Breast epithelium (tissue), 4 donors: Measurements from ENCODE around the gene IDI2. TPM values are rescaled to one million over a fixed set of nuclear protein-coding genes. Genes with fewer than 3 reads are reported as not detected.

Experiments used
- DNase-seq, 2 donors: peaks; one replicate each; pipeline ENCODE4 v3.0.0-alpha.2; 2019; ENCODE audit warnings: low spot score in 2 of 2
- H3K27ac ChIP-seq, 2 donors: fragments of 200-600 bp; sonication (generic) in 1 of 2; one replicate each; pipeline ENCODE4 v1.5.1; 2016 to 2019; ENCODE audit warnings: mild to moderate bottlenecking in 1 of 2
- H3K27me3 ChIP-seq, 2 donors: fragments of 200-600 bp; sonication (generic) in 1 of 2; one replicate each; pipeline versions ENCODE4 v1.5.1 to v1.6.0; 2017 to 2019; ENCODE audit warnings: control low read depth in 1 of 2, mild to moderate bottlenecking in 1 of 2
- H3K36me3 ChIP-seq: fragments of 200-600 bp; one replicate; pipeline ENCODE4 v1.5.1; 2019
- H3K4me1 ChIP-seq, 2 donors: fragments of 200-600 bp; sonication (generic); one replicate each; pipeline ENCODE4 v1.5.1; 2016 to 2019; ENCODE audit warnings: control low read depth in 1 of 2
- H3K4me3 ChIP-seq, 3 donors: fragments of 200-600 bp; sonication (generic); 1 replicate in 2 of 3; 2 replicates in 1 of 3; pipeline ENCODE4 v1.5.1; 2016 to 2019; ENCODE audit warnings: mild to moderate bottlenecking in 3 of 3, moderate library complexity in 2 of 3
- H3K9me3 ChIP-seq, 2 donors: fragments of 200-600 bp; sonication (generic) in 1 of 2; one replicate each; pipeline ENCODE4 v1.5.1; 2016 to 2019; ENCODE audit warnings: control low read depth in 1 of 2
- POLR2A ChIP-seq: fragments of 450-650 bp; IDR thresholded peaks from one replicate; pipeline ENCODE4 v1.6.1; 2016; ENCODE audit warnings: antibody characterized with exemption, mild to moderate bottlenecking, moderate library complexity
- POLR2AphosphoS5 ChIP-seq, 3 donors: sonication (generic); formaldehyde crosslinking; IDR thresholded peaks; one replicate each; pipeline ENCODE4 v1.6.1; 2017; ENCODE audit warnings: antibody characterized with exemption in 3 of 3
- intact Hi-C: fragments of 100-400 bp; cut with DNase I; formaldehyde crosslinking; loops from one replicate; pipeline ENCODE4 v1.15.1; 2023; ENCODE audit warnings: low total_unique reads
- total RNA-seq, 3 donors: library from RNA; depleted of rRNA; stranded (reverse); fragments of >200 nt; gene quantifications; one replicate each; pipeline ENCODE4 v1.1.0, GENCODE V29; 2016
- TF ChIP-seq, protein P1 (sequence below), 3 donors: fragments of 450-650 bp; IDR thresholded peaks; one replicate each; pipeline ENCODE4 v1.5.1; 2016 to 2017; ENCODE audit warnings: antibody characterized with exemption in 3 of 3, mild to moderate bottlenecking in 3 of 3, moderate library complexity in 3 of 3

The IDI2 gene
- total RNA-seq, 3 donors from 2014 or later: not detected

- Histone ChIP-seq H3K4me3 (peak overlapping the region; percentile 64 to 89 (median 83)), H3K27me3 (no peaks in the 10 kb centered on the region), H3K4me1 (peaks cover 0 to 14% of the 10 kb centered on the region in 2 donors), H3K27ac (peak overlapping the region; percentile 98 to 99), H3K9me3 (no peaks in the 10 kb centered on the region), H3K36me3 (no peaks in the 10 kb centered on the region)
- intact Hi-C loops: no loop called here
- TF ChIP-seq POLR2AphosphoS5 (IDR thresholded peaks at IDR 0.05): no peak
- no peak for TF ChIP-seq POLR2A
- TF ChIP-seq, protein P1, sequence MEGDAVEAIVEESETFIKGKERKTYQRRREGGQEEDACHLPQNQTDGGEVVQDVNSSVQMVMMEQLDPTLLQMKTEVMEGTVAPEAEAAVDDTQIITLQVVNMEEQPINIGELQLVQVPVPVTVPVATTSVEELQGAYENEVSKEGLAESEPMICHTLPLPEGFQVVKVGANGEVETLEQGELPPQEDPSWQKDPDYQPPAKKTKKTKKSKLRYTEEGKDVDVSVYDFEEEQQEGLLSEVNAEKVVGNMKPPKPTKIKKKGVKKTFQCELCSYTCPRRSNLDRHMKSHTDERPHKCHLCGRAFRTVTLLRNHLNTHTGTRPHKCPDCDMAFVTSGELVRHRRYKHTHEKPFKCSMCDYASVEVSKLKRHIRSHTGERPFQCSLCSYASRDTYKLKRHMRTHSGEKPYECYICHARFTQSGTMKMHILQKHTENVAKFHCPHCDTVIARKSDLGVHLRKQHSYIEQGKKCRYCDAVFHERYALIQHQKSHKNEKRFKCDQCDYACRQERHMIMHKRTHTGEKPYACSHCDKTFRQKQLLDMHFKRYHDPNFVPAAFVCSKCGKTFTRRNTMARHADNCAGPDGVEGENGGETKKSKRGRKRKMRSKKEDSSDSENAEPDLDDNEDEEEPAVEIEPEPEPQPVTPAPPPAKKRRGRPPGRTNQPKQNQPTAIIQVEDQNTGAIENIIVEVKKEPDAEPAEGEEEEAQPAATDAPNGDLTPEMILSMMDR (IDR thresholded peaks at IDR 0.05): no peak
- no peak for DNase-seq
Measured at GRCh38 chr10:1047937-1048336, 22.3 kb upstream of the IDI2 start.

DNA sequence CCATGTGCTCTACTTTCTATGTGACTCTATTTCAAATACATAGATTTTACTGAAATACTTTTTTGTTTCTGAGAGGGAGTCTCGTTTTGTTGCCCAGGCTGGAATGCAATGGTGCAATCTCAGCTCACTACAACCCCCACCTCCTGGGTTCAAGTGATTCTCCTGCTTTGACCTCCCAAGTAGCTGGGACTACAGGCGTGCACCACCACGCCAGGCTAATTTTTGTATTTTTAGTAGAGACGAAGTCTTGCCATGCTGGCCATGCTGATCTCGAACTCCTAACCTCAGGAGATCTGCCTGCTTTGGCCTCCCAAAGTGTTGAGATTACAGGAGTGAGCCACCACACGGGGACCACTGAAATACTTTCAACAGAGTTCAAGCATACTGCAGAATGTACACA, 19.8 kb upstream of the IDI2 start:
- Histone ChIP-seq H3K27me3 (no peaks in the 10 kb centered on the region), H3K27ac (no peak overlapping the region), H3K9me3 (no peaks in the 10 kb centered on the region), H3K4me1 (peaks cover 0 to 11% of the 10 kb centered on the region in 2 donors), H3K36me3 (peaks cover 5% of the 10 kb centered on the region), H3K4me3 (no peak overlapping the region)
- intact Hi-C loops: no loop called here
- DNase-seq: no peak
- TF ChIP-seq, protein P1 (IDR thresholded peaks at IDR 0.05): no peak
- TF ChIP-seq POLR2A: no peak
- TF ChIP-seq POLR2AphosphoS5 (IDR thresholded peaks at IDR 0.05): no peak

DNA sequence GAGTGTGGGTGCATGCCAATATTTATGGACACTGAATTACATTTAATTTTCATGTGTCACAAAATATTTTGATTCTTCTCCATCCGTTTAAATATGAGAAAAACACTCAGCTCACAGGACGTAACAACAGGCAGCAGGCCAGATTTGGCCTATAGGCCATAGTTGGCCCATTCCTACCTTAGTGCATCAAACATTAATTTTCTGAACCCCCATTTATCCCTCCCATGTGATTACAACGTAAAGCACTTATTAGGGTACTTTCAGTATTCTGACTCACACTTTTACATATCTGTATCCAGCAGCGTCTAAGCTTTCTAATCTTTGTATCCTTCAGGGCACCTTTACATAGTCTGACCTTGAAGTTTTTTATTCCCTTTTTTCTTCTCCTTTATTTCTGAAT, 19.3 kb upstream of the IDI2 start:
- Histone ChIP-seq H3K9me3 (no peaks in the 10 kb centered on the region), H3K27ac (peak overlapping the region; percentile 23 to 70), H3K4me1 (peaks cover 0 to 6% of the 10 kb centered on the region in 2 donors), H3K4me3 (no peak overlapping the region), H3K27me3 (no peaks in the 10 kb centered on the region), H3K36me3 (peaks cover 5% of the 10 kb centered on the region)
- intact Hi-C loops: no loop called here
- no peak for DNase-seq
- TF ChIP-seq, protein P1 (IDR thresholded peaks at IDR 0.05): no peak
- TF ChIP-seq POLR2A (no peak), POLR2AphosphoS5 (IDR thresholded peaks at IDR 0.05) (no peak)

DNA sequence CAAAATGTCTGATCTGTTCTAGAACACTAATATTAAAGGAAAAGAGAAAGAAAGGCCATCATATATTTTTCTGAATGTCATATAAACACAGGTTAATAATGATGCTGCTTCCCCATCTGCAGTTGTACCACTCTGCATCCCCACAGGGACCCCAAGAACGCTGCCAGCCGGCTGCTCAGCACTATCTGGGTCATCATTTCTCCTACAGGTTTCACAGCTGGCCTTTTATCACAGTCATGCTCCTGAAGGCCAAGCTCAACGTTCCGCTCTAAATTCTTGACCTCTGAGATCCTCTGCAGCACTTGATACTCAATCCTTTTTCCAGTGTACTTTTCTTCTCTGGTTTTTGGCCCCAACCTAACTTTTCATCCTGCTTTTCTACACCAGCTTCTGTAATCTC, 18.5 kb upstream of the IDI2 start:
- Histone ChIP-seq H3K27me3 (no peaks in the 10 kb centered on the region), H3K36me3 (peaks cover 5% of the 10 kb centered on the region), H3K4me3 (no peak overlapping the region), H3K4me1 (peaks cover 0 to 5% of the 10 kb centered on the region in 2 donors), H3K9me3 (no peaks in the 10 kb centered on the region), H3K27ac (peak overlapping the region; percentile 23 to 70)
- intact Hi-C loops: no loop called here
- DNase-seq: no peak
- TF ChIP-seq, protein P1 (IDR thresholded peaks at IDR 0.05): no peak
- TF ChIP-seq POLR2AphosphoS5 (IDR thresholded peaks at IDR 0.05) (no peak), POLR2A (no peak)

DNA sequence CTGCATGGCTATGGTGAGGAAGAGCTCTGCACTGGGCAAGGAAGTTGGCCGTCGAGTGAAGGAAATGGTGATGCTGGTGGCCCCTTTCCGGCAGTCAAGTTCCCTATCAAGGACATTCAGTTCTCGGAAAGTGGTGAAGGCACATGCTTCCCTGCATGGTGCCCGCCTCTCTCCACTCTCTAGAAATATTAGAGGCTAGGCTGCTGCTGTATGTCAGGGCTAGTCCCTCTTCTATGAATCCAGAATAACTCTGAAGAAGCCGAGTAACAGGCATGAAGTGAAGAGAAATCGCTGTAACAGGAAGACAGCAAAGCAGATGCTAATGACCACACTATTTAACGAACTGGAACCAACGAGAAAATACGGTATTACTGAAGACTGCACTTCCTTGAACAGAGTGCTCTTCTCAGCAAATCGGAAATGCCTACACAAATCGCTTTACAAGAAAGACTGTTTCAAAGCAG, 17.9 kb upstream of the IDI2 start:
- H3K27me3 ChIP-seq: no peaks in the 10 kb centered on the region
- no peaks in the 10 kb centered on the region for H3K9me3 ChIP-seq
- no peak for DNase-seq
- TF ChIP-seq POLR2A (no peak), POLR2AphosphoS5 (IDR thresholded peaks at IDR 0.05) (no peak)
- TF ChIP-seq, protein P1 (IDR thresholded peaks at IDR 0.05): no peak
- peak overlapping the region; percentile 23 to 70 for H3K27ac ChIP-seq
- no peak overlapping the region for H3K4me3 ChIP-seq
- intact Hi-C loops: no loop called here
- H3K36me3 ChIP-seq: peaks cover 5% of the 10 kb centered on the region
- H3K4me1 ChIP-seq: peaks cover 0 to 5% of the 10 kb centered on the region in 2 donors
